CD14-positive monocyte (primary cell): ENCODE results near the gene UBE2D3. TPM values are rescaled to one million over a fixed set of nuclear protein-coding genes. Genes with fewer than 3 reads are reported as not detected.

ENCODE experiments used
- DNase-seq, 3 donors: peaks; one replicate each; pipeline ENCODE4 v3.0.0-alpha.2; 2011 to 2022
- H2AFZ ChIP-seq: 2 replicates; pipeline ENCODE4 v1.6.0; 2012; ENCODE audit warnings: mild to moderate bottlenecking, low read depth, low read length, inconsistent platforms; ENCODE audit not compliant: insufficient read depth, poor library complexity, severe bottlenecking
- H3K27ac ChIP-seq, 2 donors: 1 replicate in 1 of 2; 2 replicates in 1 of 2; pipeline ENCODE4 v1.5.1; 2012 to 2013; ENCODE audit warnings: low read length in 2 of 2, control low read depth in 1 of 2, inconsistent platforms in 1 of 2, low read depth in 1 of 2, mild to moderate bottlenecking in 1 of 2
- H3K27me3 ChIP-seq, 2 donors: one replicate each; pipeline versions ENCODE4 v1.6.0 to v1.6.1; 2011 to 2013; ENCODE audit warnings: low read length in 2 of 2; ENCODE audit not compliant: control insufficient read depth in 2 of 2, insufficient read depth in 2 of 2
- H3K36me3 ChIP-seq, 2 donors: replicated peaks in 1 of 2; 1 replicate in 1 of 2; 2 replicates in 1 of 2; pipeline versions ENCODE4 v1.5.1 to v1.6.1; 2012 to 2013; ENCODE audit warnings: low read length in 2 of 2, control low read depth in 1 of 2, inconsistent platforms in 1 of 2, mild to moderate bottlenecking in 1 of 2; ENCODE audit not compliant: insufficient read depth in 2 of 2, control insufficient read depth in 1 of 2
- H3K4me1 ChIP-seq, 2 donors: 1 replicate in 1 of 2; 2 replicates in 1 of 2; pipeline versions ENCODE4 v1.5.1 to v1.6.1; 2012 to 2013; ENCODE audit warnings: low read length in 2 of 2, control low read depth in 1 of 2, inconsistent platforms in 1 of 2, mild to moderate bottlenecking in 1 of 2, moderate library complexity in 1 of 2; ENCODE audit not compliant: insufficient read depth in 2 of 2, control insufficient read depth in 1 of 2
- H3K4me2 ChIP-seq: replicated peaks from 2 replicates; pipeline ENCODE3; 2012; ENCODE audit warnings: low read length, moderate library complexity, mild to moderate bottlenecking; ENCODE audit not compliant: poor library complexity, severe bottlenecking; ENCODE audit errors: extremely low read depth
- H3K4me3 ChIP-seq, 3 experiments: fragments of 200-600 bp in 1 of 3; sonication (generic) in 1 of 3; replicated peaks in 1 of 3; 1 replicate in 2 of 3; 2 replicates in 1 of 3; pipeline ENCODE4 v1.5.1; 2011 to 2013; ENCODE audit warnings: low read length in 3 of 3, mild to moderate bottlenecking in 3 of 3, control low read depth in 2 of 3, low read depth in 2 of 3, inconsistent platforms in 1 of 3, moderate library complexity in 1 of 3
- H3K79me2 ChIP-seq: 2 replicates; pipeline ENCODE4 v1.6.0; 2012; ENCODE audit warnings: mild to moderate bottlenecking, control low read depth, inconsistent platforms, low read length, moderate library complexity; ENCODE audit not compliant: insufficient read depth
- H3K9ac ChIP-seq: 2 replicates; pipeline ENCODE4 v1.6.0; 2017; ENCODE audit warnings: low read length, mild to moderate bottlenecking; ENCODE audit not compliant: insufficient read depth, poor library complexity, severe bottlenecking
- H3K9me3 ChIP-seq, 2 donors: replicated peaks in 1 of 2; 1 replicate in 1 of 2; 2 replicates in 1 of 2; pipeline versions ENCODE4 v1.5.1 to v1.6.1; 2012 to 2013; ENCODE audit warnings: low read length in 2 of 2, control low read depth in 1 of 2; ENCODE audit not compliant: control insufficient read depth in 1 of 2, insufficient read depth in 1 of 2
- H4K20me1 ChIP-seq: 2 replicates; pipeline ENCODE4 v1.6.0; 2012; ENCODE audit warnings: mild to moderate bottlenecking, low read length, control low read depth, moderate library complexity; ENCODE audit not compliant: insufficient read depth
- H3K27ac Mint-ChIP-seq, 7 donors: one replicate each; pipeline ENCODE4 v1.8.0; 2020; ENCODE audit warnings: mild to moderate bottlenecking in 7 of 7, mixed read lengths in 7 of 7, moderate library complexity in 6 of 7, inconsistent platforms in 2 of 7
- H3K27me3 Mint-ChIP-seq, 3 donors: one replicate each; pipeline ENCODE4 v1.8.0; 2021 to 2022; ENCODE audit warnings: low read depth in 3 of 3, mild to moderate bottlenecking in 3 of 3, mixed read lengths in 3 of 3, moderate library complexity in 3 of 3, inconsistent platforms in 1 of 3
- H3K36me3 Mint-ChIP-seq, 2 donors: one replicate each; pipeline ENCODE4 v1.8.0; 2020; ENCODE audit warnings: mixed read lengths in 2 of 2, inconsistent platforms in 1 of 2, mild to moderate bottlenecking in 1 of 2
- H3K4me1 Mint-ChIP-seq: one replicate; pipeline ENCODE4 v1.8.0; 2020; ENCODE audit warnings: mild to moderate bottlenecking, mixed read lengths
- H3K4me3 Mint-ChIP-seq, 2 donors: one replicate each; pipeline ENCODE4 v1.8.0; 2020; ENCODE audit warnings: mild to moderate bottlenecking in 2 of 2, mixed read lengths in 2 of 2, moderate library complexity in 1 of 2
- H3K9me3 Mint-ChIP-seq, 7 donors: one replicate each; pipeline ENCODE4 v1.8.0; 2020 to 2022; ENCODE audit warnings: mixed read lengths in 7 of 7, mild to moderate bottlenecking in 6 of 7, moderate library complexity in 6 of 7, inconsistent platforms in 2 of 7
- CTCF ChIP-seq: fragments of 200-600 bp; IDR thresholded peaks from one replicate; pipeline ENCODE4 v1.8.0; 2022; ENCODE audit warnings: antibody characterized with exemption, mild to moderate bottlenecking
- WGBS: methylation state at CpG from one replicate; pipeline ENCODE4 v1.1.5; 2013; ENCODE audit warnings: missing lambda C conversion rate; ENCODE audit not compliant: insufficient coverage; 5-methylcytosine and 5-hydroxymethylcytosine counted together
- intact Hi-C, 2 donors: fragments of 100-400 bp; cut with micrococcal nuclease; formaldehyde crosslinking; loops; one replicate each; pipeline versions ENCODE4 v1.15.0 to v1.15.1; 2023
- polyA plus RNA-seq, 3 donors: library from polyadenylated mRNA; depleted of rRNA in 1 of 3; unstranded in 2 of 3; stranded (reverse) in 1 of 3; fragments of 300-500 nt in 2 of 3; fragments of >200 nt in 1 of 3; fragmentation: Illumina TruSeq in 2 of 3; gene quantifications; 1 replicate in 2 of 3; 2 replicates in 1 of 3; pipeline ENCODE4 v1.2.3, GENCODE V29; 2012 to 2021

The UBE2D3 gene
- polyA plus RNA-seq, 3 donors: 340 to 499 (median 457) TPM

DNA sequence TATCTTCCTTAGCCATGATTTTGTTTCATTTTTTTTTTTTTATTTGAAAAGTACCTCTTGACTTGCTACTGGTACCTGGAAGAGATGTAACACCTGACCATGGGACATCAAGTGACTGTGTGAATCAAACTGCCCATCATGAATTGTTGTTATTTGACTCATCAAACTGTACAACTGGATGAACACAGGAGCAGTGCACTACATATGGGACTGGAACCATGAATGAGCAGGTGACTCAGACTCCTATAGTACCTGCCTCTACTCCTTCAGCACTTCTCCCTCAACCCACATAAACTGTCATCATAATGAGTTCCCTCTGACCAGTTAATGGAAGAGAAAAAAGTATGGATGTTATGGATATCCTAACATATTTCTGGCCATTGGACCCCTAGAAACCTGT lies 15.9 kb upstream of the UBE2D3 start:
- Histone ChIP-seq H3K27me3 (no peaks in the 10 kb centered on the region), H4K20me1 (no peaks in the 10 kb centered on the region), H3K9me3 (peaks cover 0 to 4% of the 10 kb centered on the region in 2 donors), H3K4me1 (no peaks in the 10 kb centered on the region), H3K36me3 (no peaks in the 10 kb centered on the region), H3K4me2 (no peak overlapping the region), H3K79me2 (no peaks in the 10 kb centered on the region), H3K4me3 (no peak overlapping the region), H3K9ac (no peak overlapping the region), H2AFZ (no peak overlapping the region), H3K27ac (no peak overlapping the region)
- peaks cover 2 to 3% of the 10 kb centered on the region in 2 donors for H3K36me3 Mint-ChIP-seq
- no peak overlapping the region for H3K27ac Mint-ChIP-seq
- DNase-seq: no peak
- H3K4me1 Mint-ChIP-seq: peaks cover 2% of the 10 kb centered on the region
- TF ChIP-seq CTCF: no peak
- H3K9me3 Mint-ChIP-seq: peaks cover 0 to 5% (median 3%) of the 10 kb centered on the region in 7 donors
- intact Hi-C loops: no loop called here
- H3K4me3 Mint-ChIP-seq: no peak overlapping the region
- H3K27me3 Mint-ChIP-seq: no peaks in the 10 kb centered on the region

DNA sequence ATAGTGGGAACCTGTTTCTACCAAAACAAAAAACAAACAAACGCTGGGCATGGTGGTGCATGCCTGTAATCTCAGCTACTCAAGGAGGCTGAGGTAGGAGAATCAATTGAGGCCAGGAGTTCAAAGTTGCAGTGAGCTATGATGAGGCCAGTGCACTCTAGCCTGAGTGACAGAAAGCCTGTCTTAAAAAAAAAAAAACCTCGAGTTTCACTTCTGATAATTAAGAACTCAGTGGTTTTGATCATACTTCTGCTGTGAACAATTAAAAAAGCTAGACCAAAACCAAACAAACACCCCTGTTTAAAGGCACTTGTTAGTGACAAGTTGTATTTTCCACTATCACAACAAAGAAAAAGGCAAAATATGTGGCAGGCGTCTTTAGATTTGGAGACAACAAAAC lies 15.0 kb upstream of the UBE2D3 start:
- H3K27ac ChIP-seq: no peak overlapping the region
- no peaks in the 10 kb centered on the region for H3K27me3 ChIP-seq
- H3K27ac Mint-ChIP-seq: peak overlapping the region in 2 of 7 donors; percentile 50 to 66
- WGBS: 100% methylated on average over 1 of the region's 3 CpGs
- H3K9ac ChIP-seq: no peak overlapping the region
- H3K36me3 ChIP-seq: no peaks in the 10 kb centered on the region
- intact Hi-C loops: no loop called here
- H3K9me3 ChIP-seq: peaks cover 0 to 4% of the 10 kb centered on the region in 2 donors
- no peaks in the 10 kb centered on the region for H3K4me1 ChIP-seq
- no peak overlapping the region for H3K4me2 ChIP-seq
- H3K4me1 Mint-ChIP-seq: peaks cover 2% of the 10 kb centered on the region
- no peaks in the 10 kb centered on the region for H4K20me1 ChIP-seq
- H3K79me2 ChIP-seq: no peaks in the 10 kb centered on the region
- no peak for DNase-seq
- peaks cover 0 to 5% (median 3%) of the 10 kb centered on the region in 7 donors for H3K9me3 Mint-ChIP-seq
- no peak overlapping the region for H3K4me3 Mint-ChIP-seq
- TF ChIP-seq CTCF: no peak
- no peak overlapping the region for H3K4me3 ChIP-seq
- H3K36me3 Mint-ChIP-seq: peaks cover 2 to 3% of the 10 kb centered on the region in 2 donors
- H3K27me3 Mint-ChIP-seq: no peaks in the 10 kb centered on the region
- H2AFZ ChIP-seq: no peak overlapping the region
